Measurements from ENCODE around the gene MTERF4. TPM values are rescaled to one million over a fixed set of nuclear protein-coding genes. Genes with fewer than 3 reads are reported as not detected.

MTERF4 gene
- total RNA-seq, 4 donors from 2014 or later: 67.8 to 110 (median 91.0) TPM

GRCh38 chr2:241137276-241138190, 35.4 kb upstream of the MTERF4 start:
- no peak for DNase-seq
- Histone ChIP-seq H3K4me3 (replicated peaks in 1 of 3) (no peak overlapping the region), H3K36me3 (peaks cover 0 to 3% of the 10 kb centered on the region in 2 donors), H3K27me3 (no peaks in the 10 kb centered on the region), H3K27ac (no peak overlapping the region), H3K4me1 (no peaks in the 10 kb centered on the region), H3K9me3 (no peaks in the 10 kb centered on the region)
- WGBS, 2 donors: 88 to 95% methylated on average over 11 to 22 of the region's 24 CpGs
- no peak for TF ChIP-seq POLR2A (IDR thresholded peaks at IDR 0.05)
- TF ChIP-seq, protein P1, sequence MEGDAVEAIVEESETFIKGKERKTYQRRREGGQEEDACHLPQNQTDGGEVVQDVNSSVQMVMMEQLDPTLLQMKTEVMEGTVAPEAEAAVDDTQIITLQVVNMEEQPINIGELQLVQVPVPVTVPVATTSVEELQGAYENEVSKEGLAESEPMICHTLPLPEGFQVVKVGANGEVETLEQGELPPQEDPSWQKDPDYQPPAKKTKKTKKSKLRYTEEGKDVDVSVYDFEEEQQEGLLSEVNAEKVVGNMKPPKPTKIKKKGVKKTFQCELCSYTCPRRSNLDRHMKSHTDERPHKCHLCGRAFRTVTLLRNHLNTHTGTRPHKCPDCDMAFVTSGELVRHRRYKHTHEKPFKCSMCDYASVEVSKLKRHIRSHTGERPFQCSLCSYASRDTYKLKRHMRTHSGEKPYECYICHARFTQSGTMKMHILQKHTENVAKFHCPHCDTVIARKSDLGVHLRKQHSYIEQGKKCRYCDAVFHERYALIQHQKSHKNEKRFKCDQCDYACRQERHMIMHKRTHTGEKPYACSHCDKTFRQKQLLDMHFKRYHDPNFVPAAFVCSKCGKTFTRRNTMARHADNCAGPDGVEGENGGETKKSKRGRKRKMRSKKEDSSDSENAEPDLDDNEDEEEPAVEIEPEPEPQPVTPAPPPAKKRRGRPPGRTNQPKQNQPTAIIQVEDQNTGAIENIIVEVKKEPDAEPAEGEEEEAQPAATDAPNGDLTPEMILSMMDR (IDR thresholded peaks at IDR 0.05): no peak
- intact Hi-C loops (cut with DNase I): no loop called here

DNA sequence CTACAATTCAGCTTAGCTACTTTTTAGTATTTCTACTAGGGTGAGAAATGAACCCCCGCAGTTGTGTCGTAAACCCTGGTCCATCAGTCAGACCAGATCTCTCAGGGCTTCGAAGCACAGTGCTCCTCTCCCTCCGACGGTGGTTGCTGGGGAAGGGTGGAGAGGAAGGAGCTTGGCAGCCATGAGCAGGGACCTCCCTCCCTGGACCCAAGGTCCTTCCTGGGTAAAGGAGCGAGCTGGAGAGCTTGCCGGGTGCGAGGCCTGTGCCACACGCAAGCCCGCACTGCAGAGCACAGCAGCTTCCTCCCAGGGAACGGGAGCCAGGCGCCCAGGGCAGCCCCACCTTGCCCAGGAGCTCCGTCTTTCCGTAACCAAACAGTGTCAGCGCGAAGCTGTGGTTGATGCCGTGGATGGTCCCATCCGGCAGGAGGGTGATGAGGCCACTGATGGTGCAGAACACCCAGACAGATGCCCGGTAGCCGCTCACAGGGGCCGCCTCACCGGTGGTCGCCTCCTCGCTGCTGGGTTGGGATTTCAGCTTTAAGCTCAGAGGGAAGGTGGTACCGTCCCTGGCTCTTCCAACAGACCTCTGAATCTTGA, 34.7 kb upstream of the MTERF4 start:
- intact Hi-C loops (cut with DNase I): no loop called here
- DNase-seq: no peak

DNA sequence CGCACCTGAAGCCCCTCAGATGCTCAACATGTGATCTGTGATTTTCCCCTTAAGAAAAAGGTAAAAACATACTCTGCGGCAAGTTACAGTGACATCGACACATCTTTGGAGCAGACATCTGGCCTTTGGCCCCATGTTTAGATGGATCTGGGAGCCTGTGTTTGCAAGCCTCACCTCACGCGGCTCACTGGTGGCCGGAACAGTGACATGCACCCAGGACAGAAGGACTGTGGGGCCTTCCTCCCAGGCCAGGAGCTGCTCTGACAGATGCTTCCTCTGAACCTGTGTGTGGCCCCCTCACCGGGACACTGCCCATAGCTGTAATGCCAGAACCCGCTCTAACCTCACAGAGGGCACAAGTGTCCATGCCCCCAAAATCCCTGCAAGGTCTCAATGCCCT, 34.1 kb upstream of the MTERF4 start:
- WGBS, 2 donors: 95 to 96% methylated on average over 8 of the region's 8 CpGs
- peaks cover 0 to 3% of the 10 kb centered on the region in 2 donors for H3K36me3 ChIP-seq
- no peaks in the 10 kb centered on the region for H3K9me3 ChIP-seq
- TF ChIP-seq POLR2A (IDR thresholded peaks at IDR 0.05): no peak
- no peaks in the 10 kb centered on the region for H3K4me1 ChIP-seq
- intact Hi-C loops (cut with DNase I): no loop called here
- no peak overlapping the region for H3K27ac ChIP-seq
- no peaks in the 10 kb centered on the region for H3K27me3 ChIP-seq
- DNase-seq: no peak
- H3K4me3 ChIP-seq (replicated peaks in 1 of 3): no peak overlapping the region

More for the DNA sequence above, 34.7 kb upstream of the MTERF4 start:
- H3K4me1 ChIP-seq: no peaks in the 10 kb centered on the region
- no peaks in the 10 kb centered on the region for H3K27me3 ChIP-seq
- H3K27ac ChIP-seq: no peak overlapping the region
- 94 to 95% methylated on average over 19 to 22 of the region's 25 CpGs for WGBS, 2 donors
- H3K36me3 ChIP-seq: peaks cover 0 to 3% of the 10 kb centered on the region in 2 donors
- H3K9me3 ChIP-seq: no peaks in the 10 kb centered on the region
- H3K4me3 ChIP-seq (replicated peaks in 1 of 3): no peak overlapping the region
- TF ChIP-seq, protein P1 (IDR thresholded peaks at IDR 0.05): no peak
- TF ChIP-seq POLR2A (IDR thresholded peaks at IDR 0.05): no peak

- intact Hi-C loops (cut with DNase I): no loop called here
- H3K4me3 ChIP-seq (replicated peaks in 1 of 3): no peak overlapping the region
- H3K27me3 ChIP-seq: no peaks in the 10 kb centered on the region
- H3K4me1 ChIP-seq: no peaks in the 10 kb centered on the region
- H3K36me3 ChIP-seq: peaks cover 0 to 3% of the 10 kb centered on the region in 2 donors
- 81 to 84% methylated on average over 7 to 9 of the region's 9 CpGs for WGBS, 2 donors
- TF ChIP-seq, protein P1 (IDR thresholded peaks at IDR 0.05): no peak
- no peak for TF ChIP-seq POLR2A (IDR thresholded peaks at IDR 0.05)
- DNase-seq: no peak
- H3K9me3 ChIP-seq: no peaks in the 10 kb centered on the region
- no peak overlapping the region for H3K27ac ChIP-seq
These were observed 33.6 kb upstream of the MTERF4 start for GRCh38 chr2:241135737-241136136.

DNA sequence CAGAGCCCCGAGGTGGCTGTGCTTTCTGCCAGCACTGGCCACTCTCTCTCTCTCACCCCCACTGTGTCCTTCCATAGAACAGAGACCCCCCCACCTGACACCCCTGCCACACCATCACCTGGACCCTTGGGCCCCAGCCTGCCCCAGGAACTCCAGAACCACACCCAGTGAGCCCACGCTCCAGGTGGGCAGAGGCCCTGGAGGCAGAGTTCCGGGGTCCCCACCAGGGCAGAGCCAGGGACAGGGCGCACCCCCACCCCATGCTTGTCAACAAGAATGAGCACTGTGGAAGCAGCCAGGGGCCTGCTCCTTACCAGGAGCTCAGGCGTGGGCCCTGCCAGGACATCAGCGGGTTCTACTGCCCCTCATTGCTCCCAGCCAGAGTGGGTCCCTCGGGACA, 32.6 kb upstream of the MTERF4 start:
- H3K4me3 ChIP-seq (replicated peaks in 1 of 3): no peak overlapping the region
- WGBS, 2 donors: 97 to 99% methylated on average over 4 to 7 of the region's 7 CpGs
- intact Hi-C loops (cut with DNase I): no loop called here
- no peak overlapping the region for H3K27ac ChIP-seq
- no peak for TF ChIP-seq POLR2A (IDR thresholded peaks at IDR 0.05)
- TF ChIP-seq, protein P1 (IDR thresholded peaks at IDR 0.05): no peak
- peaks cover 0 to 3% of the 10 kb centered on the region in 2 donors for H3K36me3 ChIP-seq
- H3K27me3 ChIP-seq: no peaks in the 10 kb centered on the region
- no peaks in the 10 kb centered on the region for H3K4me1 ChIP-seq
- no peaks in the 10 kb centered on the region for H3K9me3 ChIP-seq
- DNase-seq: no peak

Measured in thyroid gland (tissue), 4 donors.